Measurements from ENCODE around the gene PRLH.
"Not testable (repeated sequence)": the region's sequence is repeated elsewhere in the genome, so short reads cannot be mapped to it uniquely, and the experiment has no call there.

PRLH gene

GRCh38 chr2:237590272-237591140 is 24.1 kb downstream of the PRLH start, which contains the start of gene RAB17:
Gene RAB17, minus strand, starts transcription at chr2:237590734. Its CDS starts 4,580 bp downstream, at chr2:237586154.
- H3K4me1 ChIP-seq, result no peaks in the 10 kb centered on the region
- no peaks in the 10 kb centered on the region; the same call in 1 of the 2 replicates for H3K27me3 ChIP-seq (ENCODE audit: low read depth)
- in situ Hi-C loops (cut with MboI; ENCODE audit: low sequenced_read_pairs), result no loop called here
- no peaks in the 10 kb centered on the region for H3K9me3 ChIP-seq
- no peak within 1 kb of the TSS for H3K4me3 ChIP-seq
- no peaks in the 10 kb centered on the region for H3K36me3 ChIP-seq (replicated peaks)
- no peak for DNase-seq (ENCODE audit: low spot score in 2 of 2)

GRCh38 chr2:237591141-237591881 is 24.9 kb downstream of the PRLH start:
- Histone ChIP-seq H3K9me3 (no peaks in the 10 kb centered on the region), H3K36me3 (replicated peaks) (no peaks in the 10 kb centered on the region), H3K27me3 (ENCODE audit: low read depth) (no peaks in the 10 kb centered on the region; the same call in 1 of the 2 replicates), H3K4me3 (no peak overlapping the region), H3K4me1 (no peaks in the 10 kb centered on the region)
- in situ Hi-C loops (cut with MboI; ENCODE audit: low sequenced_read_pairs), result no loop called here
- no peak for DNase-seq (ENCODE audit: low spot score in 2 of 2)

- in situ Hi-C loops (cut with MboI; ENCODE audit: low sequenced_read_pairs), result no loop called here
- Histone ChIP-seq H3K27me3 (ENCODE audit: low read depth) (no peaks in the 10 kb centered on the region; the same call in 1 of the 2 replicates), H3K4me3 (no peak overlapping the region), H3K36me3 (replicated peaks) (no peaks in the 10 kb centered on the region), H3K4me1 (no peaks in the 10 kb centered on the region), H3K9me3 (no peaks in the 10 kb centered on the region)
- DNase-seq (ENCODE audit: low spot score in 2 of 2), result no peak
Observed at GRCh38 chr2:237592425-237592980, 26.1 kb downstream of the PRLH start.

- no peaks in the 10 kb centered on the region for H3K36me3 ChIP-seq (replicated peaks)
- H3K9me3 ChIP-seq, result no peaks in the 10 kb centered on the region
- H3K27me3 ChIP-seq (ENCODE audit: low read depth), result no peaks in the 10 kb centered on the region; the same call in 1 of the 2 replicates
- no peak overlapping the region for H3K4me3 ChIP-seq
- in situ Hi-C loops (cut with MboI; ENCODE audit: low sequenced_read_pairs), result no loop called here
- no peak for DNase-seq (ENCODE audit: low spot score in 2 of 2)
- H3K4me1 ChIP-seq, result no peaks in the 10 kb centered on the region
Observed at GRCh38 chr2:237593036-237593435, 26.7 kb downstream of the PRLH start.

- Histone ChIP-seq H3K9me3 (no peaks in the 10 kb centered on the region), H3K4me1 (no peaks in the 10 kb centered on the region), H3K27me3 (ENCODE audit: low read depth) (no peaks in the 10 kb centered on the region; the same call in 1 of the 2 replicates), H3K4me3 (no peak overlapping the region), H3K36me3 (replicated peaks) (no peaks in the 10 kb centered on the region)
- in situ Hi-C loops (cut with MboI; ENCODE audit: low sequenced_read_pairs), result no loop called here
- DNase-seq (ENCODE audit: low spot score in 2 of 2), result no peak
Observed at GRCh38 chr2:237593596-237594320, 27.4 kb downstream of the PRLH start.

GRCh38 chr2:237594514-237594871 is 28.1 kb downstream of the PRLH start:
- no peaks in the 10 kb centered on the region for H3K36me3 ChIP-seq (replicated peaks)
- DNase-seq (ENCODE audit: low spot score in 2 of 2), result no peak
- in situ Hi-C loops (cut with MboI; ENCODE audit: low sequenced_read_pairs), result no loop called here
- no peak overlapping the region for H3K4me3 ChIP-seq
- H3K4me1 ChIP-seq, result no peaks in the 10 kb centered on the region
- no peaks in the 10 kb centered on the region for H3K9me3 ChIP-seq
- no peaks in the 10 kb centered on the region for H3K27me3 ChIP-seq (ENCODE audit: low read depth)

GRCh38 chr2:237595829-237596519 is 29.6 kb downstream of the PRLH start:
- H3K9me3 ChIP-seq; H3K4me3 ChIP-seq; in situ Hi-C loops (cut with MboI; ENCODE audit: low sequenced_read_pairs); H3K4me1 ChIP-seq; H3K27me3 ChIP-seq (ENCODE audit: low read depth); DNase-seq (ENCODE audit: low spot score in 2 of 2); H3K36me3 ChIP-seq (replicated peaks): not testable (repeated sequence)

GRCh38 chr2:237596520-237597195 is 30.3 kb downstream of the PRLH start:
- in situ Hi-C loops (cut with MboI; ENCODE audit: low sequenced_read_pairs), result no loop called here
- no peak for DNase-seq (ENCODE audit: low spot score in 2 of 2)
- Histone ChIP-seq H3K36me3 (replicated peaks) (no peaks in the 10 kb centered on the region), H3K4me3 (no peak overlapping the region), H3K27me3 (ENCODE audit: low read depth) (no peaks in the 10 kb centered on the region), H3K4me1 (no peaks in the 10 kb centered on the region), H3K9me3 (no peaks in the 10 kb centered on the region)

GRCh38 chr2:237597196-237598145 is 31.1 kb downstream of the PRLH start:
- no peaks in the 10 kb centered on the region for H3K4me1 ChIP-seq
- DNase-seq (ENCODE audit: low spot score in 2 of 2), result no peak
- in situ Hi-C loops (cut with MboI; ENCODE audit: low sequenced_read_pairs), result no loop called here
- no peaks in the 10 kb centered on the region for H3K36me3 ChIP-seq (replicated peaks)
- H3K9me3 ChIP-seq, result no peaks in the 10 kb centered on the region
- no peak overlapping the region for H3K4me3 ChIP-seq
- H3K27me3 ChIP-seq (ENCODE audit: low read depth), result no peaks in the 10 kb centered on the region

- DNase-seq (ENCODE audit: low spot score in 2 of 2), result no peak
- Histone ChIP-seq H3K36me3 (replicated peaks) (no peaks in the 10 kb centered on the region), H3K4me3 (no peak overlapping the region), H3K4me1 (no peaks in the 10 kb centered on the region), H3K27me3 (ENCODE audit: low read depth) (no peaks in the 10 kb centered on the region), H3K9me3 (no peaks in the 10 kb centered on the region)
- in situ Hi-C loops (cut with MboI; ENCODE audit: low sequenced_read_pairs), result no loop called here
Observed at GRCh38 chr2:237598468-237599208, 32.3 kb downstream of the PRLH start.

GRCh38 chr2:237599465-237600110 is 33.2 kb downstream of the PRLH start:
- in situ Hi-C loops (cut with MboI; ENCODE audit: low sequenced_read_pairs), result no loop called here
- H3K9me3 ChIP-seq, result no peaks in the 10 kb centered on the region
- no peaks in the 10 kb centered on the region for H3K27me3 ChIP-seq (ENCODE audit: low read depth)
- H3K36me3 ChIP-seq (replicated peaks), result no peaks in the 10 kb centered on the region
- no peaks in the 10 kb centered on the region for H3K4me1 ChIP-seq
- DNase-seq (ENCODE audit: low spot score in 2 of 2), result no peak
- H3K4me3 ChIP-seq, result no peak overlapping the region

All from HAP-1 (cell line).